AG08395 (cell line): ENCODE data around the gene EFCAB12.

Experiments
- DNase-seq: peaks from one replicate; pipeline ENCODE4 v3.0.0; 2012; ENCODE audit warnings: mixed read lengths, low spot score

EFCAB12 gene

GRCh38 chr3:129428376-129429079 is at the start of gene EFCAB12:
EFCAB12 (minus strand) TSS chr3:129428636; CDS start chr3:129428488, 148 bp downstream.
- peak; percentile 98 for DNase-seq

- DNase-seq = no peak
Measured at GRCh38 chr3:129476586-129476985, 48.1 kb upstream of the EFCAB12 start.

GRCh38 chr3:129475863-129476262 is 47.4 kb upstream of the EFCAB12 start:
- DNase-seq = no peak

GRCh38 chr3:129474984-129475804 is 46.8 kb upstream of the EFCAB12 start:
- no peak for DNase-seq

- no peak for DNase-seq
Measured at GRCh38 chr3:129473769-129474152, 45.3 kb upstream of the EFCAB12 start.

GRCh38 chr3:129473067-129473768 is 44.8 kb upstream of the EFCAB12 start:
- no peak for DNase-seq

- DNase-seq = no peak
Measured at GRCh38 chr3:129470861-129471260, 42.4 kb upstream of the EFCAB12 start.

- no peak for DNase-seq
Measured at GRCh38 chr3:129469026-129469425, 40.6 kb upstream of the EFCAB12 start.

- no peak for DNase-seq
Measured at GRCh38 chr3:129467932-129468331, 39.5 kb upstream of the EFCAB12 start.

- DNase-seq = no peak
Measured at GRCh38 chr3:129463716-129464115, 35.3 kb upstream of the EFCAB12 start.

- DNase-seq = no peak
Measured at GRCh38 chr3:129463094-129463493, 34.7 kb upstream of the EFCAB12 start.

GRCh38 chr3:129462361-129462968 is 34.0 kb upstream of the EFCAB12 start:
- DNase-seq = no peak

GRCh38 chr3:129461461-129462146 is 33.2 kb upstream of the EFCAB12 start:
- peak; percentile 21 for DNase-seq

GRCh38 chr3:129461022-129461421 is 32.6 kb upstream of the EFCAB12 start:
- peak; percentile 77 for DNase-seq

GRCh38 chr3:129460572-129460971 is 32.1 kb upstream of the EFCAB12 start:
- no peak for DNase-seq

GRCh38 chr3:129460155-129460554 is 31.7 kb upstream of the EFCAB12 start:
- no peak for DNase-seq

- no peak for DNase-seq
Measured at GRCh38 chr3:129453732-129454131, 25.3 kb upstream of the EFCAB12 start.

GRCh38 chr3:129449279-129450115 is 21.1 kb upstream of the EFCAB12 start:
- DNase-seq = no peak

GRCh38 chr3:129448186-129448895 is 19.9 kb upstream of the EFCAB12 start:
- DNase-seq = no peak

- no peak for DNase-seq
Measured at GRCh38 chr3:129446926-129447325, 18.5 kb upstream of the EFCAB12 start.
